Myocyte (in vitro differentiated cells): ENCODE results near the gene GRIK1. TPM values are rescaled to one million over a fixed set of nuclear protein-coding genes. Genes with fewer than 3 reads are reported as not detected.

Experiments used
- DNase-seq: peaks from one replicate; pipeline ENCODE4 v3.0.0-alpha.2; 2012; ENCODE audit warnings: low read depth
- total RNA-seq: library from RNA; depleted of rRNA; stranded (reverse); fragments of >200 nt; gene quantifications from 2 replicates; pipeline ENCODE4 v1.2.3, GENCODE V29; 2014

GRIK1 gene
- total RNA-seq, 1 donor from 2014 or later: 0.16 TPM

GRCh38 chr21:29829564-29830275 is 110.1 kb downstream of the GRIK1 start:
- peak; percentile 8 for DNase-seq

- no peak for DNase-seq
Measured at GRCh38 chr21:29827647-29828046, 112.1 kb downstream of the GRIK1 start.

- no peak for DNase-seq
Measured at GRCh38 chr21:29827236-29827635, 112.6 kb downstream of the GRIK1 start.

- no peak for DNase-seq
Measured at GRCh38 chr21:29826386-29826785, 113.4 kb downstream of the GRIK1 start.

- no peak for DNase-seq
Measured at GRCh38 chr21:29825936-29826335, 113.9 kb downstream of the GRIK1 start.

GRCh38 chr21:29825345-29825744 is 114.5 kb downstream of the GRIK1 start:
- DNase-seq: no peak

GRCh38 chr21:29822064-29822463 is 117.7 kb downstream of the GRIK1 start:
- no peak for DNase-seq

- DNase-seq: no peak
Measured at GRCh38 chr21:29821230-29821629, 118.6 kb downstream of the GRIK1 start.

GRCh38 chr21:29819675-29820326 is 120.0 kb downstream of the GRIK1 start:
- no peak for DNase-seq

GRCh38 chr21:29818383-29818921 is 121.3 kb downstream of the GRIK1 start:
- DNase-seq: no peak

GRCh38 chr21:29817450-29817849 is 122.3 kb downstream of the GRIK1 start:
- no peak for DNase-seq

- no peak for DNase-seq
Measured at GRCh38 chr21:29812947-29813346, 126.8 kb downstream of the GRIK1 start.

GRCh38 chr21:29810871-29811270 is 128.9 kb downstream of the GRIK1 start:
- DNase-seq: no peak

GRCh38 chr21:29808153-29808552 is 131.6 kb downstream of the GRIK1 start:
- no peak for DNase-seq

GRCh38 chr21:29805105-29805504 is 134.7 kb downstream of the GRIK1 start:
- DNase-seq: no peak

- no peak for DNase-seq
Measured at GRCh38 chr21:29803191-29803590, 136.6 kb downstream of the GRIK1 start.

GRCh38 chr21:29801122-29801521 is 138.7 kb downstream of the GRIK1 start:
- DNase-seq: no peak

- no peak for DNase-seq
Measured at GRCh38 chr21:29800056-29800455, 139.7 kb downstream of the GRIK1 start.

GRCh38 chr21:29798840-29799239 is 141.0 kb downstream of the GRIK1 start:
- DNase-seq: no peak

- DNase-seq: no peak
Measured at GRCh38 chr21:29797155-29797554, 142.6 kb downstream of the GRIK1 start.

GRCh38 chr21:29793712-29794111 is 146.1 kb downstream of the GRIK1 start:
- DNase-seq: no peak

GRCh38 chr21:29789393-29789792 is 150.4 kb downstream of the GRIK1 start:
- DNase-seq: no peak

- no peak for DNase-seq
Measured at GRCh38 chr21:29788752-29789151, 151.0 kb downstream of the GRIK1 start.
